Breast epithelium (tissue), 3 donors: ENCODE measurements around the gene C2CD3.

ENCODE experiments used
- POLR2A ChIP-seq: fragments of 450-650 bp; IDR thresholded peaks from one replicate; pipeline ENCODE4 v1.6.1; 2016; ENCODE audit warnings: antibody characterized with exemption, mild to moderate bottlenecking, moderate library complexity
- POLR2AphosphoS5 ChIP-seq, 3 donors: sonication (generic); formaldehyde crosslinking; IDR thresholded peaks; one replicate each; pipeline ENCODE4 v1.6.1; 2017; ENCODE audit warnings: antibody characterized with exemption in 3 of 3

GRCh38 chr11:73980001-73980961 lies 190.5 kb downstream of the C2CD3 start:
- no peak for TF ChIP-seq POLR2A
- no peak for TF ChIP-seq POLR2AphosphoS5 (IDR thresholded peaks at IDR 0.05)
